Thyroid gland (tissue), 4 donors: ENCODE data around the gene LDLRAD4.

ENCODE experiments used
- CTCF ChIP-seq, 6 experiments: fragments of 200-600 bp in 3 of 6; fragments of 450-650 bp in 3 of 6; sonication (generic) in 3 of 6; IDR thresholded peaks; one replicate each; pipeline ENCODE4 v1.5.1; 2016 to 2019; ENCODE audit warnings: antibody characterized with exemption in 6 of 6, mild to moderate bottlenecking in 2 of 6, inconsistent platforms in 1 of 6, moderate library complexity in 1 of 6
- POLR2A ChIP-seq, 2 donors: fragments of 450-650 bp; IDR thresholded peaks; one replicate each; pipeline ENCODE4 v1.6.1; 2017; ENCODE audit warnings: antibody characterized with exemption in 2 of 2, mild to moderate bottlenecking in 2 of 2, moderate library complexity in 1 of 2

- TF ChIP-seq CTCF (IDR thresholded peaks at IDR 0.05), result no peak
- no peak for TF ChIP-seq POLR2A (IDR thresholded peaks at IDR 0.05)
Observed at GRCh38 chr18:13376841-13377351, 158.3 kb downstream of the LDLRAD4 start.
